GM23338 (cell line): ENCODE results near the gene BECN2. TPM values are rescaled to one million over a fixed set of nuclear protein-coding genes. Genes with fewer than 3 reads are reported as not detected.

ENCODE experiments used
- ATAC-seq: fragments of 200-7000 bp; cut with Tn5 transposase; 3 replicates; pipeline ENCODE4 v1.9.1; 2020
- DNase-seq: peaks from one replicate; pipeline ENCODE4 v3.0.0-alpha.2; 2015; ENCODE audit warnings: low spot score
- H2AFZ ChIP-seq: fragments of 200-600 bp; sonication (generic); 2 replicates; pipeline ENCODE4 v1.8.0; 2016; ENCODE audit warnings: antibody characterized with exemption, mild to moderate bottlenecking, moderate library complexity
- H3F3A ChIP-seq: fragments of 200-600 bp; sonication (generic); replicated peaks from 2 replicates; pipeline ENCODE4 v1.8.0; 2017; ENCODE audit warnings: antibody characterized with exemption, mixed run types, low read depth
- H3K27ac ChIP-seq: fragments of 200-600 bp; sonication (generic); 2 replicates; pipeline ENCODE4 v1.6.1; 2016; ENCODE audit warnings: low read depth
- H3K27me3 ChIP-seq: fragments of 200-600 bp; sonication (generic); 2 replicates; pipeline ENCODE4 v1.8.0; 2016; ENCODE audit warnings: mild to moderate bottlenecking, mixed run types, moderate library complexity; ENCODE audit not compliant: insufficient read depth
- H3K36me3 ChIP-seq: fragments of 200-600 bp; sonication (generic); 2 replicates; pipeline ENCODE4 v1.8.0; 2016; ENCODE audit warnings: mild to moderate bottlenecking; ENCODE audit not compliant: insufficient read depth
- H3K4me1 ChIP-seq: fragments of 200-600 bp; sonication (generic); 2 replicates; pipeline ENCODE4 v1.8.0; 2016; ENCODE audit warnings: mild to moderate bottlenecking, moderate library complexity; ENCODE audit not compliant: insufficient read depth
- H3K4me2 ChIP-seq: fragments of 200-600 bp; sonication (generic); 2 replicates; pipeline ENCODE4 v1.7.1; 2017; ENCODE audit warnings: mixed run types
- H3K4me3 ChIP-seq: fragments of 200-600 bp; sonication (generic); 2 replicates; pipeline ENCODE4 v1.6.1; 2016; ENCODE audit warnings: mixed run types
- H3K79me2 ChIP-seq: fragments of 200-600 bp; sonication (generic); replicated peaks from 2 replicates; pipeline ENCODE4 v1.8.0; 2017; ENCODE audit warnings: mild to moderate bottlenecking; ENCODE audit not compliant: insufficient read depth
- H3K9me2 ChIP-seq: fragments of 200-600 bp; sonication (generic); 2 replicates; pipeline ENCODE4 v1.8.0; 2017; ENCODE audit not compliant: insufficient read depth
- H4K20me1 ChIP-seq: fragments of 200-600 bp; sonication (generic); replicated peaks from 2 replicates; pipeline ENCODE4 v1.8.0; 2017; ENCODE audit warnings: mild to moderate bottlenecking; ENCODE audit not compliant: insufficient read depth
- H3K27ac Mint-ChIP-seq: 2 replicates; pipeline ENCODE4 v1.8.0; 2020; ENCODE audit warnings: inconsistent platforms, mild to moderate bottlenecking, moderate library complexity, mixed read lengths
- H3K27me3 Mint-ChIP-seq: 3 replicates; pipeline ENCODE4 v1.8.0; 2022; ENCODE audit warnings: low read depth, mild to moderate bottlenecking, moderate library complexity, mixed read lengths, inconsistent platforms; ENCODE audit not compliant: insufficient read depth, poor library complexity
- H3K36me3 Mint-ChIP-seq: 3 replicates; pipeline ENCODE4 v1.8.0; 2021; ENCODE audit warnings: low read depth, mild to moderate bottlenecking, inconsistent platforms, moderate library complexity, mixed read lengths
- H3K4me1 Mint-ChIP-seq: 3 replicates; pipeline ENCODE4 v1.8.0; 2020; ENCODE audit warnings: mild to moderate bottlenecking, inconsistent platforms, mixed read lengths
- H3K4me3 Mint-ChIP-seq: 3 replicates; pipeline ENCODE4 v1.8.0; 2021; ENCODE audit warnings: moderate library complexity, mild to moderate bottlenecking, inconsistent platforms, mixed read lengths
- H3K9me3 Mint-ChIP-seq: 3 replicates; pipeline ENCODE4 v1.8.0; 2020; ENCODE audit warnings: moderate library complexity, mild to moderate bottlenecking, inconsistent platforms, mixed read lengths
- CREB1 ChIP-seq: fragments of 250-450 bp; sonication (Bioruptor Pico); IDR thresholded peaks from 2 replicates; pipeline ENCODE4 v1.5.0; 2020; ENCODE audit warnings: low read depth, mild to moderate bottlenecking, moderate library complexity
- EZH2 ChIP-seq: fragments of 200-600 bp; sonication (generic); IDR thresholded peaks from one replicate; pipeline ENCODE4 v1.8.0; 2017; ENCODE audit warnings: antibody characterized with exemption, mild to moderate bottlenecking, low read depth; ENCODE audit not compliant: unreplicated experiment
- JUNB ChIP-seq: IDR thresholded peaks from one replicate; pipeline ENCODE4 v1.6.1; 2016; ENCODE audit warnings: antibody characterized with exemption; ENCODE audit not compliant: unreplicated experiment
- POLR2AphosphoS5 ChIP-seq: IDR thresholded peaks from 2 replicates; pipeline ENCODE4 v1.6.1; 2016; ENCODE audit warnings: antibody characterized with exemption, low read depth
- REST ChIP-seq: IDR thresholded peaks from one replicate; pipeline ENCODE4 v1.6.1; 2018; ENCODE audit warnings: antibody characterized with exemption; ENCODE audit not compliant: unreplicated experiment
- STAT1 ChIP-seq: IDR thresholded peaks from one replicate; pipeline ENCODE4 v1.6.1; 2016; ENCODE audit warnings: antibody characterized with exemption; ENCODE audit not compliant: unreplicated experiment
- ZNF114 ChIP-seq: fragments of 250-450 bp; sonication (Bioruptor Pico); IDR thresholded peaks from 2 replicates; pipeline ENCODE4 v1.5.0; 2020; ENCODE audit warnings: mild to moderate bottlenecking, moderate library complexity
- polyA plus RNA-seq: library from polyadenylated mRNA; unstranded; fragments of >200 nt; fragmentation: Nextera tagmentation; extraction: Ambion mirVana; gene quantifications from 2 replicates; pipeline ENCODE4 v1.2.1, GENCODE V29; 2016
- total RNA-seq: library from RNA; depleted of rRNA; stranded (reverse); fragments of >200 nt; shearing (Covaris generic); gene quantifications from 2 replicates; pipeline ENCODE4 v1.2.3, GENCODE V29; 2014
- TF ChIP-seq, protein P1 (sequence below), 2 experiments: fragments of 200-600 bp in 1 of 2; sonication (generic) in 1 of 2; conservative IDR thresholded peaks; 2 replicates each; pipeline versions ENCODE4 v1.5.1 to v1.6.1; 2016 to 2017; ENCODE audit warnings: antibody characterized with exemption in 2 of 2, low read depth in 2 of 2, mild to moderate bottlenecking in 2 of 2, moderate library complexity in 1 of 2
- TF ChIP-seq, protein P2 (sequence below): IDR thresholded peaks from 2 replicates; pipeline ENCODE4 v1.6.1; 2016; ENCODE audit warnings: antibody characterized with exemption

Gene BECN2
- total and polyA plus RNA-seq, 2 experiments from 2014 or later, result not detected

- TF ChIP-seq CREB1 (CRISPR knock-in tag) (no peak), REST (no peak), ZNF114 (CRISPR knock-in tag) (no peak)
Measured at GRCh38 chr1:241927321-241927720, 30.2 kb upstream of the BECN2 start (continued).

- no peaks in the 10 kb centered on the region for H3K27me3 Mint-ChIP-seq
- Histone ChIP-seq H3K4me2 (no peak overlapping the region), H4K20me1 (no peaks in the 10 kb centered on the region), H3K27me3 (no peaks in the 10 kb centered on the region), H3K4me3 (no peak overlapping the region), H3K4me1 (no peaks in the 10 kb centered on the region), H3K27ac (no peak overlapping the region), H3K9me2 (no peaks in the 10 kb centered on the region), H3K36me3 (no peaks in the 10 kb centered on the region), H2AFZ (no peak overlapping the region), H3F3A (no peaks in the 10 kb centered on the region), H3K79me2 (no peaks in the 10 kb centered on the region)
- ATAC-seq, result no peak
- no peaks in the 10 kb centered on the region; the same call in 2 of the 3 replicates for H3K36me3 Mint-ChIP-seq
- DNase-seq, result no peak
- peaks cover 10% of the 10 kb centered on the region for H3K4me1 Mint-ChIP-seq
- H3K9me3 Mint-ChIP-seq, result no peaks in the 10 kb centered on the region; the same call in 2 of the 3 replicates
- H3K27ac Mint-ChIP-seq, result no peak overlapping the region
- H3K4me3 Mint-ChIP-seq, result no peak overlapping the region
- TF ChIP-seq, protein P1, sequence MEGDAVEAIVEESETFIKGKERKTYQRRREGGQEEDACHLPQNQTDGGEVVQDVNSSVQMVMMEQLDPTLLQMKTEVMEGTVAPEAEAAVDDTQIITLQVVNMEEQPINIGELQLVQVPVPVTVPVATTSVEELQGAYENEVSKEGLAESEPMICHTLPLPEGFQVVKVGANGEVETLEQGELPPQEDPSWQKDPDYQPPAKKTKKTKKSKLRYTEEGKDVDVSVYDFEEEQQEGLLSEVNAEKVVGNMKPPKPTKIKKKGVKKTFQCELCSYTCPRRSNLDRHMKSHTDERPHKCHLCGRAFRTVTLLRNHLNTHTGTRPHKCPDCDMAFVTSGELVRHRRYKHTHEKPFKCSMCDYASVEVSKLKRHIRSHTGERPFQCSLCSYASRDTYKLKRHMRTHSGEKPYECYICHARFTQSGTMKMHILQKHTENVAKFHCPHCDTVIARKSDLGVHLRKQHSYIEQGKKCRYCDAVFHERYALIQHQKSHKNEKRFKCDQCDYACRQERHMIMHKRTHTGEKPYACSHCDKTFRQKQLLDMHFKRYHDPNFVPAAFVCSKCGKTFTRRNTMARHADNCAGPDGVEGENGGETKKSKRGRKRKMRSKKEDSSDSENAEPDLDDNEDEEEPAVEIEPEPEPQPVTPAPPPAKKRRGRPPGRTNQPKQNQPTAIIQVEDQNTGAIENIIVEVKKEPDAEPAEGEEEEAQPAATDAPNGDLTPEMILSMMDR (conservative IDR thresholded peaks at IDR 0.05; ENCODE audit: low read depth in 2 of 2), result no peak
- TF ChIP-seq ZNF114 (CRISPR knock-in tag) (no peak), REST (no peak), JUNB (no peak), EZH2 (no peak), POLR2AphosphoS5 (no peak), STAT1 (no peak), CREB1 (CRISPR knock-in tag) (no peak)
- TF ChIP-seq, protein P2, sequence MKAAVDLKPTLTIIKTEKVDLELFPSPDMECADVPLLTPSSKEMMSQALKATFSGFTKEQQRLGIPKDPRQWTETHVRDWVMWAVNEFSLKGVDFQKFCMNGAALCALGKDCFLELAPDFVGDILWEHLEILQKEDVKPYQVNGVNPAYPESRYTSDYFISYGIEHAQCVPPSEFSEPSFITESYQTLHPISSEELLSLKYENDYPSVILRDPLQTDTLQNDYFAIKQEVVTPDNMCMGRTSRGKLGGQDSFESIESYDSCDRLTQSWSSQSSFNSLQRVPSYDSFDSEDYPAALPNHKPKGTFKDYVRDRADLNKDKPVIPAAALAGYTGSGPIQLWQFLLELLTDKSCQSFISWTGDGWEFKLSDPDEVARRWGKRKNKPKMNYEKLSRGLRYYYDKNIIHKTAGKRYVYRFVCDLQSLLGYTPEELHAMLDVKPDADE, result no peak
Measured at GRCh38 chr1:241932845-241933244, 24.7 kb upstream of the BECN2 start.
